ENCODE measurements around the gene CHST13. TPM values are rescaled to one million over a fixed set of nuclear protein-coding genes. Genes with fewer than 3 reads are reported as not detected.

Gene CHST13
- total and polyA plus RNA-seq, 2 donors (not counting 3 experiments of a cell fraction or from before 2014, with no cell fraction given): 0.04 TPM; not detected in 1

- no TSS peak for BruUV-seq (replicated peaks)
- Histone ChIP-seq H3K27me3 (ENCODE audit: control insufficient read depth in 2 of 2, insufficient read depth in 2 of 2, low read length in 2 of 2) (no peaks in the 10 kb centered on the region), H2AFZ (ENCODE audit: low read depth, low read length) (no peak overlapping the region), H3K9me1 (replicated peaks; ENCODE audit: control insufficient read depth, extremely low read depth, insufficient read depth, low read length) (no peaks in the 10 kb centered on the region), H4K20me1 (replicated peaks; ENCODE audit: control insufficient read depth, extremely low read depth, insufficient read depth, low read length) (no peaks in the 10 kb centered on the region), H3K36me3 (ENCODE audit: control insufficient read depth in 2 of 2, extremely low read depth in 1 of 2, insufficient read depth in 2 of 2, low read length in 2 of 2) (no peaks in the 10 kb centered on the region), H3K4me1 (ENCODE audit: control insufficient read depth, extremely low read depth, insufficient read depth, low read length) (peaks cover 30% of the 10 kb centered on the region), H3K9ac (replicated peaks; ENCODE audit: extremely low read depth, insufficient read depth, low read length) (no peak overlapping the region), H3K79me2 (ENCODE audit: control insufficient read depth, insufficient read depth, low read length) (peaks cover 27% of the 10 kb centered on the region), H3K9me3 (replicated peaks; ENCODE audit: control insufficient read depth, insufficient read depth, low read length) (no peaks in the 10 kb centered on the region), H3K27ac (ENCODE audit: insufficient read depth, low read depth, low read length) (no peak overlapping the region), H3K4me3 (replicated peaks in 1 of 3; ENCODE audit: insufficient read depth in 1 of 3, low read depth in 1 of 3, low read length in 3 of 3) (no peak overlapping the region), H3K4me2 (ENCODE audit: insufficient read depth, low read length) (no peak overlapping the region)
- FAIRE-seq (no peak), DNase-seq (ENCODE audit: low read depth, low spot score) (no peak)
- ChIA-PET CTCF (interaction anchor here (1.6 to 1.8 kb wide), 2 partner anchors 10 to 343 kb away, joined by 6 to 8 read pairs; no protein-coding TSS in a partner anchor), POLR2A (no interaction called here)
- TF ChIP-seq JUN (IDR thresholded peaks at IDR 0.05; ENCODE audit: borderline replicate concordance, insufficient read depth, insufficient read length, low read depth) (no peak), MYC (IDR thresholded peaks at IDR 0.05; ENCODE audit: low read depth, low read length) (no peak), POLR2A (IDR thresholded peaks at IDR 0.05; ENCODE audit: low read depth, low read length) (no peak), GATA2 (IDR thresholded peaks at IDR 0.05; ENCODE audit: insufficient read depth, insufficient read length, low read depth, low read length) (no peak), MAX (IDR thresholded peaks at IDR 0.05; ENCODE audit: insufficient read depth, insufficient read length) (no peak), CTCF (IDR thresholded peaks at IDR 0.05; ENCODE audit: extremely low read depth in 1 of 2, insufficient read depth in 1 of 2, low read depth in 1 of 2, low read length in 2 of 2) (no peak), EZH2 (IDR thresholded peaks at IDR 0.05; ENCODE audit: borderline replicate concordance, low read depth, low read length, severe bottlenecking) (no peak), POLR2AphosphoS5 (IDR thresholded peaks at IDR 0.05; ENCODE audit: insufficient read depth, low read depth, low read length) (no peak), FOS (IDR thresholded peaks at IDR 0.05; ENCODE audit: borderline replicate concordance, insufficient read depth, low read length) (no peak)
- intact Hi-C loops (cut with micrococcal nuclease): loop anchor here (5.0 to 10.0 kb wide), 3 partner anchors 225 to 562 kb away; partner anchors contain the start of gene CHCHD6
- dilution Hi-C loops (cut with MboI; ENCODE audit: extremely low pct_ligation_motif_present, low sequenced_read_pairs): no loop called here
Measured at GRCh38 chr3:126477061-126477380, 46.9 kb upstream of the CHST13 start.

All from endothelial cell of umbilical vein (primary cell).